ENCODE data around the gene SLC37A1. TPM values are rescaled to one million over a fixed set of nuclear protein-coding genes. Genes with fewer than 3 reads are reported as not detected.

SLC37A1 gene
- total RNA-seq, 1 experiment from 2014 or later, result 15.0 TPM

DNA sequence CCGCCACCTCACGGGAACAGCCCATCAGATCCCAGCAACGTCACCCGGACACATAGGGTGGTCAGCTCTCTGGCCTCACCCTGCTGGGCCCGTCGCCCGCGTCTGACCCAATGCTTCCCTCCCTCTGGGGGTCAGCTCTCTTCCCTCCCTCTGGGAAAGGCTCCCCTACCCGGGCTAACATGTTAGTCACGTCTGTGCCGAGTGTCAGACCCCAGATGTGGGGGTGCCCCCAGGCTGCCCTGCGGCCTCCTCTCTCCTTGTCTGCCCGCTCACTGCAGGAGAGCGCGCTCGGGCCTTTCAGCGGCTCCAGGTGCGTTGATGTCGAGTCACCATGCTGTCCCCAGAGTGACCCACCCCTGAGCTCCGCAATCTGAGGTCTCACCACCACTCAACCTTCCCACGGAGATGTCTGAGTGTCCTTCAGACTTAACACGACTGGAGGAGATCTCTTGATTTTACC, 34.3 kb downstream of the SLC37A1 start:
- RAD21 ChIA-PET (ENCODE audit: low non-redundant PET in 1 of 2, low total read pairs in 2 of 2, uncharacterized antibody in 2 of 2, unreplicated experiment in 2 of 2), result no interaction called here
- ATAC-seq, result no peak
- intact Hi-C loops (cut with micrococcal nuclease), result no loop called here
- H3K4me3 ChIP-seq (replicated peaks in 1 of 2; ENCODE audit: low read depth in 1 of 2, low read length in 2 of 2), result no peak overlapping the region
- POLR2A ChIA-PET, result no interaction called here
- no peaks in the 10 kb centered on the region for H4K20me1 ChIP-seq (ENCODE audit: insufficient read depth)
- no peak for TF ChIP-seq ELF1 (IDR thresholded peaks at IDR 0.05; ENCODE audit: borderline replicate concordance, low read depth)
- no peak for TF ChIP-seq POLR2A (IDR thresholded peaks at IDR 0.05; ENCODE audit: borderline replicate concordance, extremely low read depth, insufficient read depth, insufficient read length)
- no peak for TF ChIP-seq SP1 (IDR thresholded peaks at IDR 0.05; ENCODE audit: low read depth)
- TF ChIP-seq RAD21 (IDR thresholded peaks at IDR 0.05; ENCODE audit: low read depth), result no peak
- TF ChIP-seq CBX3 (IDR thresholded peaks at IDR 0.05; ENCODE audit: low read depth), result no peak
- TF ChIP-seq, protein P1, sequence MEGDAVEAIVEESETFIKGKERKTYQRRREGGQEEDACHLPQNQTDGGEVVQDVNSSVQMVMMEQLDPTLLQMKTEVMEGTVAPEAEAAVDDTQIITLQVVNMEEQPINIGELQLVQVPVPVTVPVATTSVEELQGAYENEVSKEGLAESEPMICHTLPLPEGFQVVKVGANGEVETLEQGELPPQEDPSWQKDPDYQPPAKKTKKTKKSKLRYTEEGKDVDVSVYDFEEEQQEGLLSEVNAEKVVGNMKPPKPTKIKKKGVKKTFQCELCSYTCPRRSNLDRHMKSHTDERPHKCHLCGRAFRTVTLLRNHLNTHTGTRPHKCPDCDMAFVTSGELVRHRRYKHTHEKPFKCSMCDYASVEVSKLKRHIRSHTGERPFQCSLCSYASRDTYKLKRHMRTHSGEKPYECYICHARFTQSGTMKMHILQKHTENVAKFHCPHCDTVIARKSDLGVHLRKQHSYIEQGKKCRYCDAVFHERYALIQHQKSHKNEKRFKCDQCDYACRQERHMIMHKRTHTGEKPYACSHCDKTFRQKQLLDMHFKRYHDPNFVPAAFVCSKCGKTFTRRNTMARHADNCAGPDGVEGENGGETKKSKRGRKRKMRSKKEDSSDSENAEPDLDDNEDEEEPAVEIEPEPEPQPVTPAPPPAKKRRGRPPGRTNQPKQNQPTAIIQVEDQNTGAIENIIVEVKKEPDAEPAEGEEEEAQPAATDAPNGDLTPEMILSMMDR (IDR thresholded peaks at IDR 0.05 in 2 of 3, conservative IDR thresholded peaks at IDR 0.05 in 1 of 3; ENCODE audit: borderline replicate concordance in 1 of 3, insufficient read depth in 1 of 3, low read depth in 2 of 3, low read length in 2 of 3), result no peak
- TF ChIP-seq, protein P2, sequence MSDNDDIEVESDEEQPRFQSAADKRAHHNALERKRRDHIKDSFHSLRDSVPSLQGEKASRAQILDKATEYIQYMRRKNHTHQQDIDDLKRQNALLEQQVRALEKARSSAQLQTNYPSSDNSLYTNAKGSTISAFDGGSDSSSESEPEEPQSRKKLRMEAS (IDR thresholded peaks at IDR 0.05), result no peak
- H3K4me1 ChIP-seq (ENCODE audit: control insufficient read depth in 1 of 2, insufficient read depth in 2 of 2, low read length in 2 of 2), result no peaks in the 10 kb centered on the region
- DNase-seq (ENCODE audit: low read depth, low spot score), result no peak
- H3K79me2 ChIP-seq (ENCODE audit: insufficient read depth, low read length), result no peaks in the 10 kb centered on the region
- no peak overlapping the region for H2AFZ ChIP-seq (ENCODE audit: low read depth, low read length, poor library complexity, severe bottlenecking)
- CTCF ChIA-PET, result no interaction called here
- H3K4me2 ChIP-seq (ENCODE audit: low read length), result no peak overlapping the region
- H3K36me3 ChIP-seq (ENCODE audit: control insufficient read depth in 1 of 2, insufficient read depth in 2 of 2, low read length in 2 of 2), result no peaks in the 10 kb centered on the region; a peak in 1 of 4 replicates
- H3K27me3 ChIP-seq (ENCODE audit: insufficient read depth, low read length), result no peaks in the 10 kb centered on the region
- H3K27ac ChIP-seq (ENCODE audit: low read depth, low read length), result no peak overlapping the region
- H3K9ac ChIP-seq (ENCODE audit: low read length), result no peak overlapping the region
- BruUV-seq (replicated peaks), result no TSS peak
- H3K9me3 ChIP-seq (ENCODE audit: control insufficient read depth in 1 of 2, insufficient read depth in 1 of 2, low read depth in 1 of 2, low read length in 2 of 2), result no peaks in the 10 kb centered on the region
- H3K9me2 ChIP-seq (ENCODE audit: insufficient read depth), result no peaks in the 10 kb centered on the region

DNA sequence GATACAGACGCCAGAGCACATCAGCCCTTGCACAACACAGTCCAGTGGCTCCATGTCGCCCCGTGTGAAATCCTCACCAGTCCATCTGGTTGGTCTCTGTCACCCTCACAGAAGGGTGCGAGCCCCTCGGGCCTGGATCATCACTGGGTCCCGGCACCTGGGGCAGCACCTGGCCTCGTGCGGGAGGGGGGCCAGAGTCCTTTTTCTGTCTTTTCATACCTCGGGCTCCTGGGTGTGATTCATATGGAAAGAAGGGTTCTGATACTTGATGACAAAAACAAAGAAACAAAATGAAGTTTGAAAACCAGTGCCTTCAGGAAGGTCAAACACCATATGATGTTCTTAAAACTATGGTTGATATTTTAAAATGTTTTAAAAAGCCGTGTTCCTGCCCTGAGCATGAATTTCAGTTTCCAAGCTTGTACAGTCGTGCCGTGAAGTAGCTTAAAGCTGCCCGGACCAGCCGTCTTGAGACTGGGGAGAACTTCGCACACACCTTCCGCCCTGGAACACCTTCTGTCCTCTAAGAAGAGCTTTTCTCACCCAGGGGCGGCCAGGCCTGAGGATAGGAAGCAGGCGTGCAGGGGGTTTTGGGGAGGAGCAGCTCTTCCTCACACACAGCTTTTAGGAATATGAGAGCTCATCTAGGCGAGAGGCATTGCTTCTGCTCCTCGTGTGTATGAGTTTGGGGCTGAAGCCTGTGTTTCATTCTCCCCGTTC, 35.2 kb downstream of the SLC37A1 start:
- BruUV-seq (replicated peaks), result no TSS peak
- H3K9ac ChIP-seq (ENCODE audit: low read length), result no peak overlapping the region

More for the DNA sequence above, 35.2 kb downstream of the SLC37A1 start:
- Histone ChIP-seq H3K27me3 (ENCODE audit: insufficient read depth, low read length) (no peaks in the 10 kb centered on the region), H3K79me2 (ENCODE audit: insufficient read depth, low read length) (no peaks in the 10 kb centered on the region), H4K20me1 (ENCODE audit: insufficient read depth) (no peaks in the 10 kb centered on the region), H3K4me1 (ENCODE audit: control insufficient read depth in 1 of 2, insufficient read depth in 2 of 2, low read length in 2 of 2) (no peaks in the 10 kb centered on the region), H2AFZ (ENCODE audit: low read depth, low read length, poor library complexity, severe bottlenecking) (no peak overlapping the region), H3K9me3 (ENCODE audit: control insufficient read depth in 1 of 2, insufficient read depth in 1 of 2, low read depth in 1 of 2, low read length in 2 of 2) (no peaks in the 10 kb centered on the region), H3K9me2 (ENCODE audit: insufficient read depth) (no peaks in the 10 kb centered on the region), H3K36me3 (ENCODE audit: control insufficient read depth in 1 of 2, insufficient read depth in 2 of 2, low read length in 2 of 2) (no peaks in the 10 kb centered on the region; a peak in 1 of 4 replicates), H3K4me2 (ENCODE audit: low read length) (no peak overlapping the region), H3K4me3 (replicated peaks in 1 of 2; ENCODE audit: low read depth in 1 of 2, low read length in 2 of 2) (no peak overlapping the region), H3K27ac (ENCODE audit: low read depth, low read length) (no peak overlapping the region)
- TF ChIP-seq ZFX (IDR thresholded peaks at IDR 0.05), result no peak
- no peak for TF ChIP-seq POLR2AphosphoS5 (IDR thresholded peaks at IDR 0.05; ENCODE audit: low read depth, low read length)
- TF ChIP-seq, protein P1 (IDR thresholded peaks at IDR 0.05 in 2 of 3, conservative IDR thresholded peaks at IDR 0.05 in 1 of 3; ENCODE audit: borderline replicate concordance in 1 of 3, insufficient read depth in 1 of 3, low read depth in 2 of 3, low read length in 2 of 3), result no peak
- no peak for TF ChIP-seq JUND (IDR thresholded peaks at IDR 0.05)
- TF ChIP-seq, protein P2 (IDR thresholded peaks at IDR 0.05), result no peak
- TF ChIP-seq, protein P3, sequence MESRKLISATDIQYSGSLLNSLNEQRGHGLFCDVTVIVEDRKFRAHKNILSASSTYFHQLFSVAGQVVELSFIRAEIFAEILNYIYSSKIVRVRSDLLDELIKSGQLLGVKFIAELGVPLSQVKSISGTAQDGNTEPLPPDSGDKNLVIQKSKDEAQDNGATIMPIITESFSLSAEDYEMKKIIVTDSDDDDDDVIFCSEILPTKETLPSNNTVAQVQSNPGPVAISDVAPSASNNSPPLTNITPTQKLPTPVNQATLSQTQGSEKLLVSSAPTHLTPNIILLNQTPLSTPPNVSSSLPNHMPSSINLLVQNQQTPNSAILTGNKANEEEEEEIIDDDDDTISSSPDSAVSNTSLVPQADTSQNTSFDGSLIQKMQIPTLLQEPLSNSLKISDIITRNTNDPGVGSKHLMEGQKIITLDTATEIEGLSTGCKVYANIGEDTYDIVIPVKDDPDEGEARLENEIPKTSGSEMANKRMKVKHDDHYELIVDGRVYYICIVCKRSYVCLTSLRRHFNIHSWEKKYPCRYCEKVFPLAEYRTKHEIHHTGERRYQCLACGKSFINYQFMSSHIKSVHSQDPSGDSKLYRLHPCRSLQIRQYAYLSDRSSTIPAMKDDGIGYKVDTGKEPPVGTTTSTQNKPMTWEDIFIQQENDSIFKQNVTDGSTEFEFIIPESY (IDR thresholded peaks at IDR 0.05; ENCODE audit: extremely low read depth, insufficient replicate concordance, low read length), result no peak
- TF ChIP-seq EZH2 (IDR thresholded peaks at IDR 0.05), result no peak
- ChIA-PET RAD21 (ENCODE audit: low non-redundant PET in 1 of 2, low total read pairs in 2 of 2, uncharacterized antibody in 2 of 2, unreplicated experiment in 2 of 2) (no interaction called here), CTCF (no interaction called here), POLR2A (no interaction called here)
- ATAC-seq (no peak), DNase-seq (ENCODE audit: low read depth, low spot score) (no peak)
- intact Hi-C loops (cut with micrococcal nuclease), result no loop called here

Measured in HCT116 (cell line).